Measurements from ENCODE around the gene SORCS3. TPM values are rescaled to one million over a fixed set of nuclear protein-coding genes. Genes with fewer than 3 reads are reported as not detected.

SORCS3 gene
- total RNA-seq, 1 donor from 2014 or later = 1.00 TPM

DNA sequence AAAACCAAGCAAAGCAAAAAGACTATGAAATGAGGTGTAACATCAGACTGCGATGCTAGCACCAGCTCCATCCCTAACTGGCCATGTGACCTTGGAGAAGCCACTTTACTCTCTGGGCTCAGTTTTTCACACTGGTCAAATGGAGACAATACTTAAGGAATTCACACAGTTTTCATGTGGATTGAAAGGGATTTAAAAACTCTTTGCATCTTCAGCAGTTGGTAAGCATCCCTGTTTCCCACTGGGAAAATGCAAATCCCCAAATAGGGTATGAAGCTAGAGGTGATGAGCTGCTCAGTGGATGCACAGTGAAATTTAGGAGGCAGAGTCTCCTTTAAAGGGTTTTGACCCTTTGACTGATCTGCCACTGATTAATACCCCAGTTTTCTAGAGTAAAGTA lies 240.7 kb downstream of the SORCS3 start:
- Mint-ChIP-seq H3K27ac (ENCODE audit: unreplicated experiment) (no peak overlapping the region), H3K36me3 (ENCODE audit: low read depth, unreplicated experiment) (no peaks in the 10 kb centered on the region), H3K4me1 (ENCODE audit: low read depth, unreplicated experiment) (peaks cover 2% of the 10 kb centered on the region), H3K9me3 (ENCODE audit: unreplicated experiment) (no peaks in the 10 kb centered on the region), H3K27me3 (ENCODE audit: low read depth, unreplicated experiment) (peaks cover 5% of the 10 kb centered on the region), H3K4me3 (ENCODE audit: unreplicated experiment) (no peak overlapping the region)
- Histone ChIP-seq H3K27ac (ENCODE audit: low read depth, low read length) (no peak overlapping the region), H3K79me2 (ENCODE audit: insufficient read depth, low read length) (no peaks in the 10 kb centered on the region), H3K4me3 (ENCODE audit: insufficient read depth, low read depth, low read length) (no peak overlapping the region), H3K4me1 (ENCODE audit: insufficient read depth, low read length) (no peaks in the 10 kb centered on the region), H3K9ac (ENCODE audit: low read length) (no peak overlapping the region), H3K9me3 (ENCODE audit: insufficient read depth, low read depth, low read length) (no peaks in the 10 kb centered on the region), H3K4me2 (ENCODE audit: low read length) (no peak overlapping the region), H2AFZ (ENCODE audit: low read depth, low read length) (no peak overlapping the region), H3K36me3 (ENCODE audit: insufficient read depth, low read length) (no peaks in the 10 kb centered on the region), H3K27me3 (ENCODE audit: insufficient read depth, low read length) (no peaks in the 10 kb centered on the region), H4K20me1 (ENCODE audit: insufficient read depth, low read length) (no peaks in the 10 kb centered on the region)
- FAIRE-seq (no peak), DNase-seq (ENCODE audit: low read depth) (no peak)
- TF ChIP-seq, protein P1, sequence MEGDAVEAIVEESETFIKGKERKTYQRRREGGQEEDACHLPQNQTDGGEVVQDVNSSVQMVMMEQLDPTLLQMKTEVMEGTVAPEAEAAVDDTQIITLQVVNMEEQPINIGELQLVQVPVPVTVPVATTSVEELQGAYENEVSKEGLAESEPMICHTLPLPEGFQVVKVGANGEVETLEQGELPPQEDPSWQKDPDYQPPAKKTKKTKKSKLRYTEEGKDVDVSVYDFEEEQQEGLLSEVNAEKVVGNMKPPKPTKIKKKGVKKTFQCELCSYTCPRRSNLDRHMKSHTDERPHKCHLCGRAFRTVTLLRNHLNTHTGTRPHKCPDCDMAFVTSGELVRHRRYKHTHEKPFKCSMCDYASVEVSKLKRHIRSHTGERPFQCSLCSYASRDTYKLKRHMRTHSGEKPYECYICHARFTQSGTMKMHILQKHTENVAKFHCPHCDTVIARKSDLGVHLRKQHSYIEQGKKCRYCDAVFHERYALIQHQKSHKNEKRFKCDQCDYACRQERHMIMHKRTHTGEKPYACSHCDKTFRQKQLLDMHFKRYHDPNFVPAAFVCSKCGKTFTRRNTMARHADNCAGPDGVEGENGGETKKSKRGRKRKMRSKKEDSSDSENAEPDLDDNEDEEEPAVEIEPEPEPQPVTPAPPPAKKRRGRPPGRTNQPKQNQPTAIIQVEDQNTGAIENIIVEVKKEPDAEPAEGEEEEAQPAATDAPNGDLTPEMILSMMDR (IDR thresholded peaks at IDR 0.05; ENCODE audit: insufficient read depth, low read depth, low read length) = no peak
- no peak for TF ChIP-seq EZH2 (IDR thresholded peaks at IDR 0.05; ENCODE audit: insufficient read depth, low read length)

DNA sequence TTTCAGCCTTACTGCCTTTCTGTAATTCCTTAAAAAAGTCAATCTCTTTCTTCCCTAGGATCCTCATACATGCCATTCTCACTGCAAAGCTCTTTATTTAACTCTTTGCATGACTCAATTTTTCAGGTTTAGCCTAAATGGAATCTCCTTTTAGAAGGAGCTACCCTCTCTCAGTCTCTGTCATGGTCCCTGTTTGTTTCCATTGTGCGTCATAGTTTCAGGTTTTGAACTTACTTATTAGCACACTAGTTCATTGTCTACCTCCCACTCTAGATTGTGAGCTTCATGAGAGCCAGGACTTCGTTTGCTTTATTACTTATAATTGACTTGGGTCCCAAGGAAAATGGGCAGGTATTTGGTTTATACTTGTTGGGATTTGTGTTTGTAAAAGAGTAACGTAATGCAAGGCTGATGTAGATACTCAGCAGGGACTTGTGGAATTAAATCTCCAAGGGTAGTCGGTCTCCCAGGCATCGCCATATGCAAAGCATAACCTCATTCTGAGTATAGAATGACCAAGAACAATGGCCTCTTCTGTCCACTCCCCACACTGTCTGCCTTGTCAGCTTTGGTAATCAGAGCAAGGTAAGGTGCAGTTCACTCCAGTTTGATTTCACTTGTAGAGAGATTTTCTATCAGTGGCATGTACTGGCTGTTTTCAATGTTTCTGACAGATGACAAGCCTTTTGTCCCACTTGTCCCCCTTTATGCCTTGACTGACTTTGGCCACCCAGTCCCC lies 252.0 kb downstream of the SORCS3 start:
- Mint-ChIP-seq H3K4me1 (ENCODE audit: low read depth, unreplicated experiment) (no peaks in the 10 kb centered on the region), H3K36me3 (ENCODE audit: low read depth, unreplicated experiment) (no peaks in the 10 kb centered on the region), H3K4me3 (ENCODE audit: unreplicated experiment) (no peak overlapping the region), H3K27ac (ENCODE audit: unreplicated experiment) (no peak overlapping the region), H3K27me3 (ENCODE audit: low read depth, unreplicated experiment) (peaks cover 2% of the 10 kb centered on the region), H3K9me3 (ENCODE audit: unreplicated experiment) (peaks cover 2% of the 10 kb centered on the region)
- no peaks in the 10 kb centered on the region for H4K20me1 ChIP-seq (ENCODE audit: insufficient read depth, low read length)
- H3K4me2 ChIP-seq (ENCODE audit: low read length) = no peak overlapping the region
- no peaks in the 10 kb centered on the region for H3K36me3 ChIP-seq (ENCODE audit: insufficient read depth, low read length)
- H2AFZ ChIP-seq (ENCODE audit: low read depth, low read length) = no peak overlapping the region
- no peak overlapping the region for H3K4me3 ChIP-seq (ENCODE audit: insufficient read depth, low read depth, low read length)
- FAIRE-seq (no peak), DNase-seq (ENCODE audit: low read depth) (no peak)
- H3K4me1 ChIP-seq (ENCODE audit: insufficient read depth, low read length) = no peaks in the 10 kb centered on the region
- no peaks in the 10 kb centered on the region for H3K79me2 ChIP-seq (ENCODE audit: insufficient read depth, low read length)
- H3K9me3 ChIP-seq (ENCODE audit: insufficient read depth, low read depth, low read length) = peaks cover 6% of the 10 kb centered on the region
- H3K9ac ChIP-seq (ENCODE audit: low read length) = no peak overlapping the region
- TF ChIP-seq, protein P1 (IDR thresholded peaks at IDR 0.05; ENCODE audit: insufficient read depth, low read depth, low read length) = no peak
- no peak for TF ChIP-seq EZH2 (IDR thresholded peaks at IDR 0.05; ENCODE audit: insufficient read depth, low read length)
- no peaks in the 10 kb centered on the region for H3K27me3 ChIP-seq (ENCODE audit: insufficient read depth, low read length)
- H3K27ac ChIP-seq (ENCODE audit: low read depth, low read length) = no peak overlapping the region

DNA sequence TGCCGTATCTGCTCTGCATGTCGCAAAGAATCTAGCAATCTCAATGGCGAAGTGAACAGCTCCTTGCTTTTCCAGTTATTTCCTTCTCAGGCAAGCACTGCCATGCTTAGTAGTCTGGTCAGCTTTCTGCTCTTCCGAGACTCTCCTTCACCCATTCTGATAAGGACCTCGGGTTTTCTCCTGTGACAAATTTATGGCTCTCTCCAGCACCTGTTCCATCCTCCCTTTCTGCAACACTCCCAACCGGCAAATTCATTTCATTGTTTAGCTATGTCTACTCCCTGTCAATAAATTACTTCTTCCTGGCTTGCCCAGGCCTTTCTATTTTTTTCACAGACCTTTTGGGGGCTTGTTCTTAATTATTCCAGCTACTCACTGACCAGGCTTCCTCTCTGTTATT lies 252.6 kb downstream of the SORCS3 start:
- H3K79me2 ChIP-seq (ENCODE audit: insufficient read depth, low read length) = no peaks in the 10 kb centered on the region

More for the DNA sequence above, 252.6 kb downstream of the SORCS3 start:
- Histone ChIP-seq H2AFZ (ENCODE audit: low read depth, low read length) (no peak overlapping the region), H3K4me2 (ENCODE audit: low read length) (no peak overlapping the region), H3K27me3 (ENCODE audit: insufficient read depth, low read length) (no peaks in the 10 kb centered on the region), H3K4me3 (ENCODE audit: insufficient read depth, low read depth, low read length) (no peak overlapping the region), H3K27ac (ENCODE audit: low read depth, low read length) (no peak overlapping the region), H3K9ac (ENCODE audit: low read length) (no peak overlapping the region), H3K36me3 (ENCODE audit: insufficient read depth, low read length) (no peaks in the 10 kb centered on the region), H4K20me1 (ENCODE audit: insufficient read depth, low read length) (no peaks in the 10 kb centered on the region), H3K9me3 (ENCODE audit: insufficient read depth, low read depth, low read length) (peaks cover 6% of the 10 kb centered on the region), H3K4me1 (ENCODE audit: insufficient read depth, low read length) (no peaks in the 10 kb centered on the region)
- Mint-ChIP-seq H3K27me3 (ENCODE audit: low read depth, unreplicated experiment) (peaks cover 2% of the 10 kb centered on the region), H3K4me3 (ENCODE audit: unreplicated experiment) (no peak overlapping the region), H3K9me3 (ENCODE audit: unreplicated experiment) (peaks cover 2% of the 10 kb centered on the region), H3K27ac (ENCODE audit: unreplicated experiment) (no peak overlapping the region), H3K4me1 (ENCODE audit: low read depth, unreplicated experiment) (no peaks in the 10 kb centered on the region), H3K36me3 (ENCODE audit: low read depth, unreplicated experiment) (no peaks in the 10 kb centered on the region)
- TF ChIP-seq EZH2 (IDR thresholded peaks at IDR 0.05; ENCODE audit: insufficient read depth, low read length) = no peak
- TF ChIP-seq, protein P1 (IDR thresholded peaks at IDR 0.05; ENCODE audit: insufficient read depth, low read depth, low read length) = no peak
- FAIRE-seq (no peak), DNase-seq (ENCODE audit: low read depth) (no peak)
